ENCODE data around the gene MATN1.

Gene MATN1

DNA sequence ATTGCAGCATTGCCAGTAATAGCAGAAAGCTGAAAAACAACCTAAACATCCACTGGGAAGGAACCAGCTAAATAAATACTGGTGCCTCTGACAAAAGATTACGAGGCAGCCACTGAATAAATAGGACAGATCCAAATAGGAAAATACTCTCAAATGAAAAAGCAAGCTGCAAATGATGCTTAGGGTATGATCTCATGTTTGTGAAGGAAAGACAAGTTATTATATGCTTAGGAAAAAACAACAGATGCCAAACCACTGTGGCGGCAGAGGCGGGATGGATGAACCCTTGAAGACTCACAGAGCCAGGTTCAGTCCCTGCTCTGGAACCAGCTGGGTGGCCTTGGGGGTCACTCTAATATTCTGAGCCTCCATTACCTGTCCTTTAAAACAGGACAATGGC is 41.6 kb downstream of the MATN1 start:
- Histone ChIP-seq H3K4me3 (ENCODE audit: low read depth, low read length) (no peak overlapping the region), H3K79me2 (no peaks in the 10 kb centered on the region), H3K9me3 (ENCODE audit: control insufficient read depth, low read length) (no peaks in the 10 kb centered on the region), H2AFZ (no peak overlapping the region), H3K4me2 (ENCODE audit: low read length) (no peak overlapping the region), H3K9ac (no peak overlapping the region), H3K4me1 (no peaks in the 10 kb centered on the region), H3K36me3 (ENCODE audit: control insufficient read depth, insufficient read depth, low read length) (no peaks in the 10 kb centered on the region), H3K27ac (no peak overlapping the region), H3K27me3 (ENCODE audit: control insufficient read depth, insufficient read depth, low read length) (no peaks in the 10 kb centered on the region)
- TF ChIP-seq, protein P1, sequence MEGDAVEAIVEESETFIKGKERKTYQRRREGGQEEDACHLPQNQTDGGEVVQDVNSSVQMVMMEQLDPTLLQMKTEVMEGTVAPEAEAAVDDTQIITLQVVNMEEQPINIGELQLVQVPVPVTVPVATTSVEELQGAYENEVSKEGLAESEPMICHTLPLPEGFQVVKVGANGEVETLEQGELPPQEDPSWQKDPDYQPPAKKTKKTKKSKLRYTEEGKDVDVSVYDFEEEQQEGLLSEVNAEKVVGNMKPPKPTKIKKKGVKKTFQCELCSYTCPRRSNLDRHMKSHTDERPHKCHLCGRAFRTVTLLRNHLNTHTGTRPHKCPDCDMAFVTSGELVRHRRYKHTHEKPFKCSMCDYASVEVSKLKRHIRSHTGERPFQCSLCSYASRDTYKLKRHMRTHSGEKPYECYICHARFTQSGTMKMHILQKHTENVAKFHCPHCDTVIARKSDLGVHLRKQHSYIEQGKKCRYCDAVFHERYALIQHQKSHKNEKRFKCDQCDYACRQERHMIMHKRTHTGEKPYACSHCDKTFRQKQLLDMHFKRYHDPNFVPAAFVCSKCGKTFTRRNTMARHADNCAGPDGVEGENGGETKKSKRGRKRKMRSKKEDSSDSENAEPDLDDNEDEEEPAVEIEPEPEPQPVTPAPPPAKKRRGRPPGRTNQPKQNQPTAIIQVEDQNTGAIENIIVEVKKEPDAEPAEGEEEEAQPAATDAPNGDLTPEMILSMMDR (IDR thresholded peaks at IDR 0.05) = no peak

GRCh38 chr1:30680879-30681278 is 42.5 kb downstream of the MATN1 start:
- Histone ChIP-seq H3K4me3 (ENCODE audit: low read depth, low read length) (no peak overlapping the region), H3K27ac (no peak overlapping the region)

GRCh38 chr1:30680429-30680828 is 43.0 kb downstream of the MATN1 start:
- Histone ChIP-seq H3K36me3 (ENCODE audit: control insufficient read depth, insufficient read depth, low read length) (no peaks in the 10 kb centered on the region), H3K9me3 (ENCODE audit: control insufficient read depth, low read length) (no peaks in the 10 kb centered on the region), H3K9ac (no peak overlapping the region), H3K4me3 (ENCODE audit: low read depth, low read length) (no peak overlapping the region), H3K4me1 (no peaks in the 10 kb centered on the region), H2AFZ (no peak overlapping the region), H3K27ac (no peak overlapping the region), H3K27me3 (ENCODE audit: control insufficient read depth, insufficient read depth, low read length) (no peaks in the 10 kb centered on the region), H3K4me2 (ENCODE audit: low read length) (no peak overlapping the region), H3K79me2 (no peaks in the 10 kb centered on the region)
- TF ChIP-seq, protein P1 (IDR thresholded peaks at IDR 0.05) = no peak

More at GRCh38 chr1:30680879-30681278, 42.5 kb downstream of the MATN1 start:
- no peaks in the 10 kb centered on the region for H3K9me3 ChIP-seq (ENCODE audit: control insufficient read depth, low read length)
- TF ChIP-seq, protein P1 (IDR thresholded peaks at IDR 0.05) = no peak
- no peak overlapping the region for H3K4me2 ChIP-seq (ENCODE audit: low read length)
- no peaks in the 10 kb centered on the region for H3K79me2 ChIP-seq
- no peaks in the 10 kb centered on the region for H3K4me1 ChIP-seq
- no peak overlapping the region for H3K9ac ChIP-seq
- no peak overlapping the region for H2AFZ ChIP-seq
- H3K27me3 ChIP-seq (ENCODE audit: control insufficient read depth, insufficient read depth, low read length) = no peaks in the 10 kb centered on the region
- H3K36me3 ChIP-seq (ENCODE audit: control insufficient read depth, insufficient read depth, low read length) = no peaks in the 10 kb centered on the region

- TF ChIP-seq, protein P1 (IDR thresholded peaks at IDR 0.05) = no peak
- H3K4me2 ChIP-seq (ENCODE audit: low read length) = no peak overlapping the region
Observed at GRCh38 chr1:30679976-30680305, 43.4 kb downstream of the MATN1 start.

DNA sequence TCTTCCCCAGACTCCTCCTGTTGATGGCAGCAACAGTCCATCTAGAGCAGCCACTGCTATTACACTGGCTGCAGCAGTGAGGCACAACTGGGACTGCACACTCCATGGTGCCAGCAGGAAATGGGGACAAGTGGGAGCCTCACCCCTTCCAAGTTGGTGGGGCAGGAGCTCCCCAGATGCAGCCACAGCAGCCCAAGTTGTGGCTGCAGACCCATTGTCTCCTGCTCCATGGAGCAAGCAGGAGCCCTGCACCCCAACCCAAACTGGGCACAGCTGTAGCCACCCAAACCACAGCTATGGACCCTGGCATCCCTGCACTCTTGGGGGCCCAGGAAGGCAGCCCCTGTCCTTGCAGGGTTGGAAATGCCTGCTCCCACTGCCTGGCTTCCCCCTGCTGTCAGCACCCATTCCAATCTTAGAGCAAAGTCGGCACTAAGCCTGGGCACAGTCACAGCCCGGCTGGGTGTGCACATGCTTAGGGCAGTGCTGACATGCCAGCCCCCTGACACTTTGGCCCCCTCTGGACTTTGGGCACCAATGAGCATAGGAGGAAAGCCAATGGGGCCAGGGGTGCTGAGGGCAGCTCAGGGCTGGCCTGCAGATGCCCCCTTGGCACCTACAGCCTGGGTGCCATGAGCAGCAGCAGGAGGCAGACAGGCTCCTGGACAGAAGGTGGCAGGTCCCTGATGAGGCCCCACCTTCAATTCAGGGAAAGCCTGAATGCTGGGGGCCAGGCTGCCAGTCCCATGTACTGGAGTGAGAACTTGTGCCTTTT is 44.0 kb downstream of the MATN1 start:
- Histone ChIP-seq H3K9me3 (ENCODE audit: control insufficient read depth, low read length) (no peaks in the 10 kb centered on the region), H3K9ac (no peak overlapping the region), H3K4me3 (ENCODE audit: low read depth, low read length) (no peak overlapping the region), H3K27me3 (ENCODE audit: control insufficient read depth, insufficient read depth, low read length) (no peaks in the 10 kb centered on the region), H3K4me2 (ENCODE audit: low read length) (no peak overlapping the region), H3K36me3 (ENCODE audit: control insufficient read depth, insufficient read depth, low read length) (no peaks in the 10 kb centered on the region), H2AFZ (no peak overlapping the region), H3K4me1 (no peaks in the 10 kb centered on the region), H3K79me2 (no peaks in the 10 kb centered on the region), H3K27ac (no peak overlapping the region)
- TF ChIP-seq, protein P1 (IDR thresholded peaks at IDR 0.05) = no peak

More at GRCh38 chr1:30679976-30680305, 43.4 kb downstream of the MATN1 start:
- Histone ChIP-seq H3K4me1 (no peaks in the 10 kb centered on the region), H3K36me3 (ENCODE audit: control insufficient read depth, insufficient read depth, low read length) (no peaks in the 10 kb centered on the region), H3K9me3 (ENCODE audit: control insufficient read depth, low read length) (no peaks in the 10 kb centered on the region), H3K9ac (no peak overlapping the region), H3K4me3 (ENCODE audit: low read depth, low read length) (no peak overlapping the region), H3K27me3 (ENCODE audit: control insufficient read depth, insufficient read depth, low read length) (no peaks in the 10 kb centered on the region), H3K27ac (no peak overlapping the region), H2AFZ (no peak overlapping the region), H3K79me2 (no peaks in the 10 kb centered on the region)

Measured in parathyroid adenoma (tissue), 2 donors.